DMS114 treated with DMSO at 0.1 percent for 48 hours (cell line): ENCODE results near the gene PPA1.
"Not testable (repeated sequence)": the region's sequence is repeated elsewhere in the genome, so short reads cannot be mapped to it uniquely, and the experiment has no call there.

Source experiments
- DNase-seq: peaks from one replicate; lab custom pipeline; 2025; ENCODE audit not compliant: unreplicated experiment; lab: John Stamatoyannopoulos, UW

The PPA1 gene

GRCh38 chr10:70255329-70256299 is 22.4 kb upstream of the PPA1 start:
- DNase-seq = no peak

DNA sequence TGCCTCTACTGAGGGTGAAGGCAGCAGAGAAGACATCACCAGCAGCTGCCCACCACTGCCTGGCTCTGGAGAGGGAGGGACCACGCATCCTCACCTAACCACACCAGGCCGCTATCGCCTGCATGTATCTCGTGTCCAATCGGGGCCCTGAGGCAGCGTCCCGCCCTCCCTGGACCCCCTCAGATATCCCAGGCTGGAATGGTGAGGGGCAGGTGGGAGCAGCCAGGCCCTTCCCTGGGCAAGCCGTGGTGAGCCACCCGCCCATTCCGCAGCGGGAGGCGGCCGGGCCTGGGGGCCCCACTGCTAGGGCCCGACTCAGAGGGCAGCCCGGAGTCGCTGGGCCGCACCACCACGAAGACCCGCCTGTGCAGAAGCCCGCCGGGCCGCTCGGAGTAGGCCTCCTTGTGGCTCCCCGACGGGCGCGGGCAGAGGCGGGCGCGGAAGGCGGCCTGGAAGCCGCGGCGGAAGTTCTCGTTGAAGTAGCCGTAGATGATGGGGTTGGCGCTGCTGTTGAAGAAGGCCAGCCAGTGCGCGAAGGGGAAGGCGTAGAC is 21.6 kb upstream of the PPA1 start:
- DNase-seq = no peak

DNA sequence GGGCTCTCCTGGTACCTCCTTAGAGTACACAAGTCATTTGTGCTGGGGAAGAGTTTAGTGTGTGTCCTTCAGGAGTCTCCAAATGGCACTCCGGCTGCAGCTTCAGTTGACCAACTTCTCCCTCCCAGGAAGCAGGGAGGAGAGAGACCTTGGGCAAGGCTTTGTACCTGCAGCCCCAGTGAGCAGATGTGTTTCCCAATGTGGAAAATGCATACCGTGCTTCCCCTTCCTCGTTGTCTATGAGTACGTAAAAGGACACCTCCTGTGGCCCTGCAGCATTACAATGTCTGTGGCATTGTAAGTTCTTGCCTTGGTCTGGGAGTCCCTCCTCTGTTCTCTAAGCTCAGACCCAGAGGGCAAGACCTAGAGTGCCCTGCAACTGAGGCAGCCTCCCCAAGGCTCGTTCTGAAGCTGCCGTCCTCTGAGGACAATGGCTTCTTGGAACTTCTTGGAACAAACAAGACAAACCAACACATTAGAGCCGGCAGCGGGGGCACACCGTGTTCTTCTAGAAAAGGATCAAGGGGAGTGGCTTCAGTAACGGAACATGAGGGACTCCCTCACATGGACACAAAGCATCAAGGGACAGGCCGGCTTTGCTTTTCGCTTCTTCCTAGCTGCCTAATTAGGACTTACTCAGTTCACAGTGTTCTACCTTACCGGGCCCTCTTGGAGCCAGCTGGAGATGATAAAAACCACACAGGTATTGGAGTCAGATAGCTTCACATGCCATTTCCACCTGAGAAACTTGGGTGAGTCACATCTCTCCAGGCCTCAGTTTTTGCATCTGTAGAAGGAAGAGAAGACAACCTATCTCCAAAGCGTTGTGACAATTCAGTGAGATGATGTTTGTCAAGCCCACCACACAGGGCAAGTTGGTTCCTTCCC is 20.9 kb upstream of the PPA1 start:
- no peak for DNase-seq

- no peak for DNase-seq
These were observed 17.9 kb upstream of the PPA1 start for GRCh38 chr10:70250961-70251680.

DNA sequence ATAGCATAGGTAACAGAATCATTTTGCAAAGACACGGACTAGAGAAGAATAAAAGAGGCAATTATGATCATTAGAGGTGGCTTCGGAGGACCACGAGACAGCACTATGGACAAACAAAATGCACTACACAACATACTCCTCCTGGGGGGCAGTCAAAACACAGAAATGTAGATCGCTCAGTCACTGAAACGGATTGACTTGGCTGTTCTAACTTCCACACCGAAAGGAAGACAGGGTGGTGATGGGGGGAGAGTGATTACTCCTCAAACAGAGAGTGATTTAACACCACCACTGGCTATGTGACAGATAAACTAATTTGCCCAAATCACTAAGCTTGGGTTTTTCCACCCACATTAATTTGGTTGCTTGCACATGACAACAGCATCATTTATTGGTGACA is 14.1 kb upstream of the PPA1 start:
- DNase-seq = no peak

DNA sequence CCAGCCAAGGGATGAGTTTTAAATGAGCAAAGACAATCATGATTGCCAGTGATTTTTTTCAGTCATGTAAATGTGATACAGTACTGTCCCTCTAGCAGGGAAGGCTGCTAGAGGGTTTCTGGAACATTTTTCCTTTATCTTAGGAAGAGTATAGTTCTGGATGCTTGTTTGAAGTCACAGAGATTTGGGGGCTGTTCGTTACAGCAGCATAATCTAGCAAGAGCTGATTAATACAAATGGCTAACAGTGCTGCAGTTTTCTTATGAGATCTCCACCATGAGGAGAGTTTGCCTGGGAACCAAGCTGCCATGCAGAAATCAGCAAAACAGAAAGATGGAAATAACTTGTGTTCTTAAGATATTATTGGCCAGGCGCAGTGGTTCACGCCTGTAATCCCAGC is 7.9 kb upstream of the PPA1 start:
- no peak for DNase-seq

GRCh38 chr10:70239986-70240385 is 6.8 kb upstream of the PPA1 start:
- not testable (repeated sequence) for DNase-seq

GRCh38 chr10:70239077-70239976 is 6.1 kb upstream of the PPA1 start:
- DNase-seq = not testable (repeated sequence)

GRCh38 chr10:70237958-70238536 is 4.8 kb upstream of the PPA1 start:
- not testable (repeated sequence) for DNase-seq

DNA sequence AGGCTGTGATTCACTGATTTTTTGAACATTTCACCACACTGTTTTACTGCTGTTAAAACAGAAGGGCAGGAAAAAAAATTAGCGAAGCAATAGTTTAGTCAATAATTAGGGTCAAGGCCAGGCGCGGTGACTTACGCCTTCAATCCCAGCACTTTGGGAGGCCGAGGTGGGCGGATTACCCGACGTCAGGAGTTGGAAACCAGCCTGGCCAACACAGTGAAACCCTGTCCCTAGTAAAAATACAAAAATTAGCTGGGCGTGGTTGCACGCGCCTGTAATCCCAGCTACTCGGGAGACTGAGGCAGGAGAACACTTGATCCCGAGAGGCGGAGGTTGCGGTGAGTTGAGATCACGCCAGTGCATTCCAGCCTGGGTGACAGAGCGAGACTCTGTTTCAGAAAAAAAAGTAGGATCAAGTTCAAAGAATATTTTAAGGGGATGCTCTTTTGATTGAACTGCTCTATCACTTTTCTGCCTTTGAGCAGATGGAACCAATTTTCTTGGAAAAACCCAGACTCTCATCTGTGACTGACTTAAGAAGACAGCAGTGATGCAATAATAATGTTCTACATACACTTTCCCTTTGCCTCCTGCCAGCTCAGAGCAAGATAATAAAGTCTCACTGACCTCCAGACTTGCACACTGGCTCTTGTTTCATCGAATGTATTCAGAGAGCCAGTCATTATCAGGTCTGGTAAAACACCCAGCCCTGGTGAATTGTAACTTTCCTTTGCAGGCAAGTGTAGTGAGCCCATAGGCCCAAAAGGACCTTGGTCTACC is 1.6 kb upstream of the PPA1 start:
- no peak for DNase-seq

DNA sequence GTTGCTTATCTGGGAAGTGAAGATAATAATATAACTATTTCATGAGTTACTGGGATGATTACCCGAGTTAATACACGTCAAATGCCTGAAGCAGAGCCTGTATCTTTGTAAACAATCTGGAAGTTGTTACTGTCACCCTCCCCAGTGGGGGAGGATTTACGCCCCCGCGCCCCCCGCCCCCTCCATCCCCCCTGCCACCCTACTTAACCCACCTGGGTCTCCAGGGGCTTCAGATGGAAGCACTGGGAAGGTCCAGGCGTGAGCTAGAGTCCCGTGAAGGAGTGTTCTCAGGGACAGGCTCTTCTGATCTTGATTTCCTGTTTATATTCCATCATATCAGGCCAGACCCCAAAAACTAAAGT is 691 bp upstream of the PPA1 start:
- no peak for DNase-seq

DNA sequence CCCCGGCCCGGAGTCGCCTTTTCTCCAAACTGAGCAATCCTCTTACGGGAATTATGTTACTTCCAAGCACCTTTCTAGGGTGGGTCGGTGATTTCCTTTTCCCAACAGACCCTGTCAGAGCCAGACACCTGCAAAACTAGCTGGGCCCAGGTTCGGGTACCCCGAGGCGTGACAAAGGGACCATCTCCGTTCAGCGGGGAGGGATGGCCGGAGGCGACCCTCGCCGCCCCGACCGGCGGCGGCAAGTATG is 445 bp downstream of the PPA1 start:
- no peak for DNase-seq

GRCh38 chr10:70232155-70232858 is 922 bp downstream of the PPA1 start:
- DNase-seq = no peak

GRCh38 chr10:70228491-70228890 is 4.7 kb downstream of the PPA1 start:
- no peak for DNase-seq

- DNase-seq = no peak
These were observed 5.5 kb downstream of the PPA1 start for GRCh38 chr10:70227548-70228320.

- DNase-seq = no peak
These were observed 9.5 kb downstream of the PPA1 start for GRCh38 chr10:70223728-70224127.

DNA sequence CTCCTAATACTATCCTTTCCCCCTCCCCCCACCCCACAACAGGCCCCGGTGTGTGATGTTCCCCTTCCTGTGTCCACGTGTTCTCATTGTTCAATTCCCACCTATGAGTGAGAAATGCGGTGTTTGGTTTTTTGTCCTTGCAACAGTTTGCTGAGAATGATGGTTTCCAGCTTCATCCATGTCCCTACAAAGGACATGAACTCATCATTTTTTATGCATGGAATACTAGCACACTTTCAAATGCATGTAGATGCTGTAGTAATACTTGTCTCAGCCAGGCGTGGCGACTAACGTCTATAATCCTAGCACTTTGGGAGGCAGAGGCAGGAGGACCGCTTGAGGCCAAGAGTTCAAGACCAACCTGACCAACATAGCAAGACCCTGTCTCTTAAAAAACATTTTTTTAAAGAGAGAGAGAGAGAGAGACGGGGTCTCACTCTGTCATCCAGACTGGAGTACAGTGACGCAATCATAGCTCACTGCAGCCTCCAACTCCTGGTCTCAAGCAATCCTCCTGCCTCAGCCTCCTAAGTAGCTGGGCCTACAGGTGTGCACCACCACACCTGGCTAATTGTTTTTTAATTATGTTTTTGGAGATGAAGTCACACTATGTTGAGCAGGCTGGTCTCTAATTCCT is 10.3 kb downstream of the PPA1 start:
- DNase-seq = not testable (repeated sequence)
